Psoas muscle (tissue), 8 donors: ENCODE results near the gene LRRC28. TPM values are rescaled to one million over a fixed set of nuclear protein-coding genes. Genes with fewer than 3 reads are reported as not detected.

Experiments used
- ATAC-seq, 4 donors: fragments of 200-7000 bp; cut with Tn5 transposase; one replicate each; pipeline ENCODE4 v1.9.1; 2020; ENCODE audit warnings: moderate library complexity in 3 of 4, mild to moderate bottlenecking in 2 of 4
- DNase-seq, 2 donors: peaks; one replicate each; pipeline ENCODE4 v3.0.0-alpha.2; 2020
- H3K27ac ChIP-seq: fragments of 200-600 bp; one replicate; pipeline ENCODE4 v1.8.0; 2022
- H3K27me3 ChIP-seq, 3 donors: fragments of 200-600 bp in 1 of 3; one replicate each; pipeline versions ENCODE4 v1.6.1 to v1.8.0; 2013 to 2022; ENCODE audit warnings: low read length in 2 of 3, mild to moderate bottlenecking in 2 of 3, moderate library complexity in 1 of 3; ENCODE audit not compliant: insufficient read depth in 3 of 3
- H3K36me3 ChIP-seq, 2 donors: fragments of 200-600 bp in 1 of 2; one replicate each; pipeline versions ENCODE4 v1.6.1 to v1.8.0; 2013 to 2022; ENCODE audit warnings: low read depth in 1 of 2, mild to moderate bottlenecking in 1 of 2, moderate library complexity in 1 of 2; ENCODE audit not compliant: insufficient read depth in 1 of 2
- H3K4me1 ChIP-seq: fragments of 200-600 bp; one replicate; pipeline ENCODE4 v1.8.0; 2022
- H3K4me3 ChIP-seq: fragments of 200-600 bp; one replicate; pipeline ENCODE4 v1.8.0; 2022; ENCODE audit warnings: mild to moderate bottlenecking
- H3K9me3 ChIP-seq: fragments of 200-600 bp; one replicate; pipeline ENCODE4 v1.8.0; 2022
- CTCF ChIP-seq: fragments of 200-600 bp; IDR thresholded peaks from one replicate; pipeline ENCODE4 v1.8.0; 2022; ENCODE audit warnings: antibody characterized with exemption
- WGBS, 3 donors: extraction: QIAGEN DNeasy Blood & Tissue Kit; methylation state at CpG; one replicate each; pipeline versions ENCODE4 v1.1.6 to v1.1.7; 2013; 5-methylcytosine and 5-hydroxymethylcytosine counted together
- intact Hi-C, 2 donors: fragments of 100-400 bp; cut with DNase I; formaldehyde crosslinking; loops; one replicate each; pipeline versions ENCODE4 v1.11.0 to v1.14.2; 2022
- polyA plus RNA-seq, 3 donors: library from polyadenylated mRNA; stranded (reverse); fragments of 200-250 nt; gene quantifications; one replicate each; pipeline ENCODE4 v1.2.3, GENCODE V29; 2013
- total RNA-seq, 4 donors: library from RNA; stranded (reverse); fragmentation: NEBNext Ultra II Directional in 2 of 4; extraction: Animal tissue kit (Norgen Biotek cat#: 25700) in 2 of 4; gene quantifications; one replicate each; pipeline versions ENCODE4 v1.2.1 to v1.2.4, GENCODE V29; 2021 to 2023
- donor health status: healthy with polysubstance abuse.
- donor health status: DM: no; HTN: no; CAD: no; lungs with moderate emphysema.
- donor health status: Bipolar disorder and iron deficiency.
- donor health status: healthy.
- donor health status: DM: yes; HTN: yes; CAD: no.
- donor health status: DM: no; HTN: no; CAD: no.
- donor health status: DM: no; HTN: no; CAD: no.
- donor health status: DM: yes; HTN: yes; CAD: no.

Gene LRRC28
- total and polyA plus RNA-seq, 7 donors = 8.4 to 31.2 (median 21.0) TPM

- peaks cover 2 to 5% of the 10 kb centered on the region in 2 donors for H3K36me3 ChIP-seq
- no peak for DNase-seq
- peaks cover 6% of the 10 kb centered on the region for H3K9me3 ChIP-seq
- no peak overlapping the region for H3K4me3 ChIP-seq
- ATAC-seq = no peak
- no peak overlapping the region for H3K27ac ChIP-seq
- TF ChIP-seq CTCF = no peak
- no peaks in the 10 kb centered on the region for H3K4me1 ChIP-seq
- intact Hi-C loops = no loop called here
- 90 to 96% (median 92%) methylated on average over 1 of the region's 1 CpG for WGBS, 3 donors
- H3K27me3 ChIP-seq = no peaks in the 10 kb centered on the region
Observed at GRCh38 chr15:99366013-99366412, 114.7 kb downstream of the LRRC28 start.

GRCh38 chr15:99368743-99369142, 117.5 kb downstream of the LRRC28 start:
- Histone ChIP-seq H3K4me1 (no peaks in the 10 kb centered on the region), H3K27ac (no peak overlapping the region), H3K9me3 (peaks cover 6% of the 10 kb centered on the region), H3K27me3 (no peaks in the 10 kb centered on the region), H3K4me3 (no peak overlapping the region), H3K36me3 (peaks cover 0 to 2% of the 10 kb centered on the region in 2 donors)
- no peak for TF ChIP-seq CTCF
- no peak for ATAC-seq
- intact Hi-C loops = no loop called here
- DNase-seq = no peak

GRCh38 chr15:99369196-99369595, 117.9 kb downstream of the LRRC28 start:
- peaks cover 0 to 2% of the 10 kb centered on the region in 2 donors for H3K36me3 ChIP-seq
- no peak overlapping the region for H3K27ac ChIP-seq
- no peaks in the 10 kb centered on the region for H3K27me3 ChIP-seq
- H3K4me3 ChIP-seq = no peak overlapping the region
- no peak for TF ChIP-seq CTCF
- DNase-seq (no peak), ATAC-seq (no peak)
- WGBS, 3 donors = 96 to 97% (median 96%) methylated on average over 5 of the region's 5 CpGs
- intact Hi-C loops = no loop called here
- no peaks in the 10 kb centered on the region for H3K4me1 ChIP-seq
- H3K9me3 ChIP-seq = peaks cover 9% of the 10 kb centered on the region

GRCh38 chr15:99371180-99372103, 120.2 kb downstream of the LRRC28 start:
- H3K27ac ChIP-seq = no peak overlapping the region
- H3K4me3 ChIP-seq = no peak overlapping the region
- intact Hi-C loops = no loop called here
- no peaks in the 10 kb centered on the region for H3K36me3 ChIP-seq
- no peak for DNase-seq
- H3K9me3 ChIP-seq = peaks cover 29% of the 10 kb centered on the region
- H3K27me3 ChIP-seq = no peaks in the 10 kb centered on the region
- no peak for ATAC-seq
- WGBS, 3 donors = 79 to 82% (median 82%) methylated on average over 4 of the region's 4 CpGs
- TF ChIP-seq CTCF = no peak
- H3K4me1 ChIP-seq = no peaks in the 10 kb centered on the region
